WTC11 (cell line): ENCODE measurements around the gene CELA3A.

Experiments
- CREB1 ChIP-seq: sonication (generic); formaldehyde crosslinking; IDR thresholded peaks from 2 replicates; pipeline ENCODE4 v1.8.0; 2023; ENCODE audit warnings: mild to moderate bottlenecking, missing genetic modification reagents
- FOXP1 ChIP-seq: sonication (generic); formaldehyde crosslinking; IDR thresholded peaks from 2 replicates; pipeline ENCODE4 v1.8.0; 2022; ENCODE audit warnings: missing genetic modification reagents, mild to moderate bottlenecking, moderate library complexity, borderline replicate concordance
- JUN ChIP-seq: sonication (generic); formaldehyde crosslinking; IDR thresholded peaks from 2 replicates; pipeline ENCODE4 v1.8.0; 2023; ENCODE audit warnings: mild to moderate bottlenecking, missing genetic modification reagents
- NFYB ChIP-seq: sonication (generic); formaldehyde crosslinking; conservative IDR thresholded peaks from 2 replicates; pipeline ENCODE4 v1.8.0; 2022; ENCODE audit warnings: low read depth, missing genetic modification reagents
- NR3C1 ChIP-seq: sonication (generic); formaldehyde crosslinking; conservative IDR thresholded peaks from 2 replicates; pipeline ENCODE4 v1.8.1; 2023; ENCODE audit warnings: low read depth, mild to moderate bottlenecking, missing genetic modification reagents
- ZNF263 ChIP-seq: sonication (generic); formaldehyde crosslinking; IDR thresholded peaks from 2 replicates; pipeline ENCODE4 v1.8.1; 2022; ENCODE audit warnings: low read depth, mild to moderate bottlenecking, moderate library complexity, missing genetic modification reagents
- TF ChIP-seq, protein P1 (sequence below): fragments of 200-600 bp; IDR thresholded peaks from 2 replicates; pipeline ENCODE4 v1.8.0; 2022; ENCODE audit warnings: antibody characterized with exemption

DNA sequence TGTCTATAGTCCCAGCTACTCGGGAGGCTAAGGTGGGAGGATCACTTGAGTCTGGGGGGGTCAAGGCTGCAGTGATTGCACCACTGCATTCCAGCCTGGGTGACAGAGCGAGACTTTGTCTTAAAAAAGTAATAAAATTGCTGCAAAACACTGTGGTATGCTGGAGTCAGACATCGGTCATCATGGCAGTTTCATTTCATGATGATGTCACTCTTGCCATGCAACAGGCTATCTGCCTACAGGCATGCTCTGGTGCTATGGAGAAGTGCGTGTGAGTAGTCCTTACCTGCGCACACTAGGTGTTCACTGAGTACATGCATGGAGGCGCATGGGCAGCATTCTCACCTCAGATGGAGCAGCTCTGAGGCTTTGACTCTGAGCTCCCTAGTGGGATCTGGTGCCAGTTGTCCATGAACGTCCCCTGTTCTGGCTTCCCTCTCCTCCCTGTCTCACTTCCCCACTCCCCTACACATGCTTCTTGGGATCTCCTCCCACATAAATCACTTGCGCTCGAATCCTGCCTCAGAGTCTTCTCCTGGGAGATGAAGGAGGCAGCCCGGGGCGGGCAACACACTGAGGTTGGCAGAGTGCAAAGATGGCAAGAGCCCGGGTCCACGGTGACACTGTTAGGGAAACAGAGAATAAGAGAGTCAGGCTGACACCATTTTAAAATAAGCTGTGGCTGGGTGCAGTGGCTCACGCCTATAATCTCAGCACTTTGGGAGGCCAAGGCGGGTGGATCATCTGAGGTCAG is 35.0 kb upstream of the CELA3A start:
- TF ChIP-seq JUN (CRISPR knock-in tag) (no peak), NR3C1 (CRISPR knock-in tag) (no peak), FOXP1 (CRISPR knock-in tag) (no peak), ZNF263 (CRISPR knock-in tag) (no peak), CREB1 (no peak), NFYB (CRISPR knock-in tag) (no peak)
- TF ChIP-seq, protein P1, sequence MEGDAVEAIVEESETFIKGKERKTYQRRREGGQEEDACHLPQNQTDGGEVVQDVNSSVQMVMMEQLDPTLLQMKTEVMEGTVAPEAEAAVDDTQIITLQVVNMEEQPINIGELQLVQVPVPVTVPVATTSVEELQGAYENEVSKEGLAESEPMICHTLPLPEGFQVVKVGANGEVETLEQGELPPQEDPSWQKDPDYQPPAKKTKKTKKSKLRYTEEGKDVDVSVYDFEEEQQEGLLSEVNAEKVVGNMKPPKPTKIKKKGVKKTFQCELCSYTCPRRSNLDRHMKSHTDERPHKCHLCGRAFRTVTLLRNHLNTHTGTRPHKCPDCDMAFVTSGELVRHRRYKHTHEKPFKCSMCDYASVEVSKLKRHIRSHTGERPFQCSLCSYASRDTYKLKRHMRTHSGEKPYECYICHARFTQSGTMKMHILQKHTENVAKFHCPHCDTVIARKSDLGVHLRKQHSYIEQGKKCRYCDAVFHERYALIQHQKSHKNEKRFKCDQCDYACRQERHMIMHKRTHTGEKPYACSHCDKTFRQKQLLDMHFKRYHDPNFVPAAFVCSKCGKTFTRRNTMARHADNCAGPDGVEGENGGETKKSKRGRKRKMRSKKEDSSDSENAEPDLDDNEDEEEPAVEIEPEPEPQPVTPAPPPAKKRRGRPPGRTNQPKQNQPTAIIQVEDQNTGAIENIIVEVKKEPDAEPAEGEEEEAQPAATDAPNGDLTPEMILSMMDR, result no peak
